ENCODE results near the gene GPX3. TPM values are rescaled to one million over a fixed set of nuclear protein-coding genes. Genes with fewer than 3 reads are reported as not detected.

The GPX3 gene
- total and polyA plus RNA-seq, 2 of the 8 experiments (the other 6 are each of a cell fraction or from before 2014, with no cell fraction given) = 27.8 to 77.9 TPM

DNA sequence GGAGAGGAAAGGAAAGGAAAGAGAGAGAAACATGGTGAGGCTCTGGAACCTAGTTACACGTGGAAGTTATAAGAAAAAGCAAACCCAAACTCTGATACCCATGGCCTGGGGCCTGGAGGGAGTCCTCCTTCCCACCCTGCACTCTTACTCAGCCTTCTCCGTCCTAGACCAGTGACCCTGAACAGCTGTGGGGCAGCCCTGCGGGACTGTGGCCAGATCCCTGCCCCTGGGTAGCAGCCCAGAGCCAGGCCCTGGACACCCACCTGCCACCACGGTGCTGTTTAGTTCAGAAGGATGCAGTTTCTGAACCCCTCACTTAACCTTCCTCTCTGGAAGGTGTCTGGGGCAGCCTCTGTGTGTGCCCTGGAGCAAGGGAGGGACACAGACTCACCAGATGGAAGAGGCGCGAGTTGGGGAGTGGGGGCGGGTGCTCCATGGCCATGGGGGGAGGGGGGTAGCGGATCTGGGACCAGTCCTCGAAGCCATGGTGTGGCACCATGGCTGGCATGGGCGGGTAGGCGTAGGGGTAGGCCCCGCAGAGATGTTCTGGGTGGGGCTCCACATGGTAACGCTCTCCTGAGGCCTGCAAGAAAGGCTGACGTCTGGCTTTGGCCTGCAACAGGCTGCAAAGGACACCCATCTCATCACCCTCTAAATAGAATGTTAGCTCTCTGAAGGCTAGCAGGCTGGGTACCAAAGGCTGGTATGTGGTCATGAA is 13.0 kb downstream of the GPX3 start:
- H3K36me3 ChIP-seq (ENCODE audit: control insufficient read depth in 2 of 4, insufficient read depth in 4 of 4, low read length in 3 of 4) = peaks cover 2 to 13% (median 8%) of the 10 kb centered on the region in 4 experiments; a peak in 3 of 8 replicates
- FAIRE-seq = no peak
- TF ChIP-seq KDM1A (IDR thresholded peaks at IDR 0.05; ENCODE audit: borderline replicate concordance, low read length) (no peak), BACH1 (IDR thresholded peaks at IDR 0.05; ENCODE audit: low read length) (no peak), TAF1 (IDR thresholded peaks at IDR 0.05; ENCODE audit: low read depth, low read length) (no peak), SAP30 (IDR thresholded peaks at IDR 0.05; ENCODE audit: insufficient read depth, insufficient replicate concordance, low read length) (no peak), SUZ12 (IDR thresholded peaks at IDR 0.05; ENCODE audit: low read length) (no peak), EGR1 (IDR thresholded peaks at IDR 0.05; ENCODE audit: borderline replicate concordance, low read depth, low read length) (no peak), BRCA1 (IDR thresholded peaks at IDR 0.05; ENCODE audit: low read depth, low read length) (no peak), TAF7 (optimal IDR thresholded peaks at IDR 0.05; ENCODE audit: borderline replicate concordance, low read depth, low read length) (no peak), SIX5 (IDR thresholded peaks at IDR 0.05; ENCODE audit: low read depth, low read length) (no peak)
- TF ChIP-seq, protein P1, sequence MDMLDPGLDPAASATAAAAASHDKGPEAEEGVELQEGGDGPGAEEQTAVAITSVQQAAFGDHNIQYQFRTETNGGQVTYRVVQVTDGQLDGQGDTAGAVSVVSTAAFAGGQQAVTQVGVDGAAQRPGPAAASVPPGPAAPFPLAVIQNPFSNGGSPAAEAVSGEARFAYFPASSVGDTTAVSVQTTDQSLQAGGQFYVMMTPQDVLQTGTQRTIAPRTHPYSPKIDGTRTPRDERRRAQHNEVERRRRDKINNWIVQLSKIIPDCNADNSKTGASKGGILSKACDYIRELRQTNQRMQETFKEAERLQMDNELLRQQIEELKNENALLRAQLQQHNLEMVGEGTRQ (IDR thresholded peaks at IDR 0.05; ENCODE audit: low read length) = no peak
- TF ChIP-seq, protein P2, sequence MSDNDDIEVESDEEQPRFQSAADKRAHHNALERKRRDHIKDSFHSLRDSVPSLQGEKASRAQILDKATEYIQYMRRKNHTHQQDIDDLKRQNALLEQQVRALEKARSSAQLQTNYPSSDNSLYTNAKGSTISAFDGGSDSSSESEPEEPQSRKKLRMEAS (IDR thresholded peaks at IDR 0.05) = no peak

More for the DNA sequence above, 13.0 kb downstream of the GPX3 start:
- no peak overlapping the region for H3K27ac ChIP-seq (ENCODE audit: low read depth, low read length)
- no peak overlapping the region for H2AK5ac ChIP-seq (ENCODE audit: low read depth, low read length)
- POLR2A ChIA-PET (ENCODE audit: partially characterized antibody) = interaction anchor here (1.0 kb wide), 1 partner anchor 13 kb away, joined by 3 read pairs; the partner anchor contains the start of gene GPX3
- no peak overlapping the region for H3K23ac ChIP-seq (ENCODE audit: insufficient read length)
- H3K18ac ChIP-seq (ENCODE audit: extremely low read depth, low read length) = no peak overlapping the region
- no peaks in the 10 kb centered on the region for H3K23me2 ChIP-seq (ENCODE audit: low read depth, low read length)
- no peak overlapping the region for H2BK12ac ChIP-seq (ENCODE audit: low read depth, low read length)
- no peak overlapping the region for H3K4ac ChIP-seq (replicated peaks; ENCODE audit: insufficient read length, low read depth, low read length)
- H4K8ac ChIP-seq (ENCODE audit: extremely low read depth, insufficient read depth, low read length) = no peak overlapping the region
- H3K79me1 ChIP-seq (ENCODE audit: low read depth, low read length) = no peaks in the 10 kb centered on the region
- H4K5ac ChIP-seq (ENCODE audit: insufficient read length, low read depth, low read length) = no peak overlapping the region
- no peak overlapping the region for H4K91ac ChIP-seq (replicated peaks; ENCODE audit: insufficient read length, low read length)
- H3K14ac ChIP-seq (ENCODE audit: insufficient read length) = no peak overlapping the region
- H3K56ac ChIP-seq (replicated peaks; ENCODE audit: insufficient read length, low read depth, low read length) = no peak overlapping the region
- H3K4me3 ChIP-seq (ENCODE audit: extremely low read depth in 1 of 4, insufficient read depth in 2 of 4, low read depth in 3 of 4, low read length in 4 of 4) = no peak overlapping the region
- peaks cover 0 to 5% of the 10 kb centered on the region in 2 experiments for H4K20me1 ChIP-seq (replicated peaks in 1 of 2; ENCODE audit: control insufficient read depth in 1 of 2, insufficient read depth in 2 of 2, low read length in 2 of 2)
- 91% methylated on average over 13 of the region's 14 CpGs; no CpG with 5 or more reads in 1 of the 2 experiments for WGBS, 2 experiments (ENCODE audit: extremely low coverage in 1 of 2, insufficient coverage in 1 of 2, insufficient read length in 1 of 2, insufficient replicate concordance in 2 of 2, low coverage in 1 of 2, low lambda C conversion rate in 2 of 2, missing lambda C conversion rate in 1 of 2)
- no peak overlapping the region for H2AFZ ChIP-seq (ENCODE audit: low read length)
- no peak overlapping the region for H3K4me2 ChIP-seq (ENCODE audit: insufficient read depth in 1 of 2, low read depth in 2 of 2, low read length in 2 of 2)
- no peaks in the 10 kb centered on the region for H3K9me3 ChIP-seq (ENCODE audit: insufficient read depth in 2 of 2, low read depth in 1 of 2, low read length in 1 of 2)
- no peak overlapping the region for H2BK20ac ChIP-seq (ENCODE audit: low read length)
- DNase-seq (ENCODE audit: low read depth in 1 of 2, low spot score in 2 of 2) = no peak
- no peak overlapping the region for H3K9ac ChIP-seq (replicated peaks in 1 of 4; ENCODE audit: extremely low read depth in 1 of 4, low read depth in 3 of 4, low read length in 3 of 4)
- CTCF ChIA-PET (ENCODE audit: partially characterized antibody) = interaction anchor here (1.1 to 10.2 kb wide), 5 partner anchors 12 to 414 kb away, joined by 3 to 157 read pairs (median 4); partner anchors contain the start of gene SLC36A1
- H3K4me1 ChIP-seq (replicated peaks in 1 of 4; ENCODE audit: control insufficient read depth in 3 of 4, insufficient read depth in 4 of 4, low read length in 3 of 4) = no peaks in the 10 kb centered on the region
- H2BK5ac ChIP-seq (ENCODE audit: low read depth, low read length) = no peak overlapping the region
- H3K79me2 ChIP-seq (ENCODE audit: control insufficient read depth in 1 of 2, insufficient read depth in 2 of 2, low read length in 2 of 2) = no peaks in the 10 kb centered on the region
- no peaks in the 10 kb centered on the region for H3K27me3 ChIP-seq (replicated peaks in 1 of 4; ENCODE audit: control insufficient read depth in 3 of 4, extremely low read depth in 1 of 4, insufficient read depth in 3 of 4, low read length in 3 of 4)
- H2BK120ac ChIP-seq (replicated peaks; ENCODE audit: low read depth, low read length) = no peak overlapping the region
- no peak overlapping the region for H2BK15ac ChIP-seq (ENCODE audit: low read length)
